ENCODE measurements around the gene POLR3B.
A peak's percentile ranks its signal among the peaks of the same experiment; 100 is the strongest.
"Not testable (repeated sequence)": the region's sequence is repeated elsewhere in the genome, so short reads cannot be mapped to it uniquely, and the experiment has no call there.

POLR3B gene

GRCh38 chr12:106357549-106358395 lies at the start of gene POLR3B:
Gene POLR3B (plus strand): TSS chr12:106357748. CDS start chr12:106357880, 132 bp downstream.
- peak; percentile 86 for DNase-seq

GRCh38 chr12:106308121-106308520 lies 49.4 kb upstream of the POLR3B start:
- no peak for DNase-seq

GRCh38 chr12:106308611-106309010 lies 48.9 kb upstream of the POLR3B start:
- no peak for DNase-seq

GRCh38 chr12:106309671-106310505 lies 47.7 kb upstream of the POLR3B start:
- DNase-seq, result no peak

- DNase-seq, result no peak
These were observed 46.9 kb upstream of the POLR3B start for GRCh38 chr12:106310687-106311086.

- no peak for DNase-seq
These were observed 46.4 kb upstream of the POLR3B start for GRCh38 chr12:106311139-106311538.

- DNase-seq, result not testable (repeated sequence)
These were observed 44.1 kb upstream of the POLR3B start for GRCh38 chr12:106313413-106313812.

- DNase-seq, result no peak
These were observed 42.0 kb upstream of the POLR3B start for GRCh38 chr12:106315523-106315922.

GRCh38 chr12:106317406-106318082 lies 40.0 kb upstream of the POLR3B start:
- DNase-seq, result no peak

- no peak for DNase-seq
These were observed 36.3 kb upstream of the POLR3B start for GRCh38 chr12:106321139-106321850.

- DNase-seq, result no peak
These were observed 34.0 kb upstream of the POLR3B start for GRCh38 chr12:106323537-106323936.

GRCh38 chr12:106327309-106327869 lies 30.2 kb upstream of the POLR3B start:
- DNase-seq, result no peak

GRCh38 chr12:106328735-106329134 lies 28.8 kb upstream of the POLR3B start:
- no peak for DNase-seq

GRCh38 chr12:106329231-106329982 lies 28.1 kb upstream of the POLR3B start:
- no peak for DNase-seq

- DNase-seq, result no peak
These were observed 25.9 kb upstream of the POLR3B start for GRCh38 chr12:106331599-106331998.

GRCh38 chr12:106332536-106332935 lies 25.0 kb upstream of the POLR3B start:
- no peak for DNase-seq

GRCh38 chr12:106333010-106333409 lies 24.5 kb upstream of the POLR3B start:
- no peak for DNase-seq

GRCh38 chr12:106333756-106334155 lies 23.8 kb upstream of the POLR3B start:
- DNase-seq, result no peak

- DNase-seq, result no peak
These were observed 16.3 kb upstream of the POLR3B start for GRCh38 chr12:106341086-106341877.

- DNase-seq, result no peak
These were observed 14.9 kb upstream of the POLR3B start for GRCh38 chr12:106342397-106343213.

All from SHP77 treated with DMSO at 0.1 percent for 48 hours (cell line).